HG02759 (cell line): Measurements from ENCODE around the gene MPO.

Experiments
- ATAC-seq: cut with Tn5 transposase; IDR thresholded peaks from one replicate; pipeline ENCODE4 v1.9.1; 2021; ENCODE audit warnings: mild to moderate bottlenecking, moderate library complexity; ENCODE audit not compliant: unreplicated experiment

The MPO gene

DNA sequence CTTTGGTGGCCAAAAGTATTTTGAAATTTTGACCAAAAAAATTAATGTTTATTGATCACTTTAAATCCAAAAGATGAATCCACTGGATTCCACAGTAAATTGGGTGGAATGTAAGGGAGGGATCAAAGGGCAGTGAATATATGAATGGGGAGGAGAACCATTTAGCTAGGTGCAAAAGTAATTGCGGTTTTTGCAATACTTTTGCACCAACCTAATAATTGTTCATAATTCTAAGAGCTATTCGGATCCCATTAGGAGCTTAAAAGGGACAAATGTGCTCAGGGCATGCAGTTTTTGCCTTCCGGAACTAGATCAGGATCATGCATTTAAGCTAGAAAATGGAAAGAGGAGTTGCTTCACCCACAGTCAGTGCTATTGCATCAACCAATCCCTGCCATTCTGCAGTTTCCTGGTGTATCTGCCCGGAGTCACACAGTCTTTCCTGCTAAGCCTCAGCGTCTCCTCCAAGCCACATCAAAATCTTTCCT, 42.5 kb downstream of the MPO start, which contains the start of gene LPO:
LPO (plus strand) TSS at position 438 of the 488 bp plus-strand sequence. CDS start 4,396 bp downstream, outside the sequence.
- no peak for ATAC-seq

DNA sequence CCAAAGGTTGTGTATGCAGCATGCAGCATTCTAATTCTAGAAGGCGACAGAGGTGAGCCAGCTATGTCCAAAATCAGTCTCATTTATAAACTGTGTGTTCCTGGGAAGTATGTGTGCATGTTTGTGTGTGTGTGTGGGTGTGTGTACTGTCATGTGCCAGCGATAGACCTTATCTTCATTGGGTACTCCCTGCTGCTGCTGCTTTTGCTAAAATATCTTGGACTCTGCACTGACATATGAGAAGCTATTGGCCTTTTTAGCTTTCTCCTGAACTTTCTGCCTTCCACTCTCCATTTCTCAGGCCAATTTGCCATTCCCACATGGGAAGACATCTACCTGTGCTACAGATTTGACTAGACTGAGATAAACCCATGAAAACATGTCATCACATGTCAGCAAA, 44.3 kb downstream of the MPO start:
- ATAC-seq: no peak

DNA sequence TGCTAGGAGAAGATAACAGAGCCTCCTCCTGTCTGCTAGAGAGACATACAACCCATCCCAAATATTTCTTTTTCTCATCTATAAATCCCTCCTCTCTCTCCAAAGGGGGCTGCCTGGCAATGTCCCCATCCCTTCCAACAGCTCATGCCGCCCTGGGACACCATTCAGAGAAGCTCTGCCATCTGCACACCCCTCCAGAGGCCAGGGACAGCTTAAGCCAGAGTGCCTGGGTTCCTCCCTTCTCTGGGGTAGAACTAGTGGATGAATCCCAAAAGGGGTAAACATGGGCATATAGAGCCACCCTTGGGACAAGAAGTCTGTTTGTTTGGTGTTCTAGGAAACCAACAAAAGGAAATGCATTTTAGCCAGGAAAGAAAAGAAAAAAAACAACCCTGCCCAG, 44.9 kb downstream of the MPO start:
- ATAC-seq: no peak

DNA sequence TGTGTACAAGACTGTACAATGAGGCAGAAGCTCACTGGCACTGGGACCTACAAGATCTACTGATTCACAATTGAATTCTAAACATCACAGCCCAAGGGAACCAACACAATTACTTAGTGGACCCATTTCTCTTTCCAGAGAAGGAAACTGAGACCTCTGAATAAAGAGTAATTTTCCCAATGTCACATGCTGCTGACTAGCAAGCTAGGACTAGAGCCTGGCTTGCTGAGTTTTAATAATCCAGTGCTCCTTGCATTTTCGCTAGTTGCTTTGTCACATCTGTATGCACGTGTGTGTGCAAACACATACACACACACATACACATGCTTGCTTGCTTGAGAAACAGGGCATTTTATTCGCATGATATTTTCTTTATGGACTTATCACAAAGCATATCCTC, 46.2 kb downstream of the MPO start:
- no peak for ATAC-seq

DNA sequence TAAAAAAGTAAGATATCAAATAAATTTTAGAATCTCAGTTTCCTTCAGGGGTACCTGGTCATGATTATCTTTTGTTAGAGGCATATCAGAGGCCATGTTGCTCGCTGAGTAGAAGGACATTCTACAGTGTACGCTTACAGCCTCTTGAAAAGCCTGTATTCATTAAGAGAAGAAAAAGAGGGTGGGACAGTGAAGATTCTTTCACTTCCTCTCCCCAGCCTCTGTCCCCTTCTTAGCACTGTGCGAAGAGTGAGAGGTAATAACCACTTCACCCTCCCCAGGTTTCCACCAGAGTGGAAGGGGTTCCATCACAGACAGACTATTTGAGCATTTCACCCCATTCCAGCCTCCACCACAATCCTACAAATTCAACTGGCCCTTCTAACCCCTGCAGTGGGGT, 47.2 kb downstream of the MPO start:
- ATAC-seq: peak; percentile 65

DNA sequence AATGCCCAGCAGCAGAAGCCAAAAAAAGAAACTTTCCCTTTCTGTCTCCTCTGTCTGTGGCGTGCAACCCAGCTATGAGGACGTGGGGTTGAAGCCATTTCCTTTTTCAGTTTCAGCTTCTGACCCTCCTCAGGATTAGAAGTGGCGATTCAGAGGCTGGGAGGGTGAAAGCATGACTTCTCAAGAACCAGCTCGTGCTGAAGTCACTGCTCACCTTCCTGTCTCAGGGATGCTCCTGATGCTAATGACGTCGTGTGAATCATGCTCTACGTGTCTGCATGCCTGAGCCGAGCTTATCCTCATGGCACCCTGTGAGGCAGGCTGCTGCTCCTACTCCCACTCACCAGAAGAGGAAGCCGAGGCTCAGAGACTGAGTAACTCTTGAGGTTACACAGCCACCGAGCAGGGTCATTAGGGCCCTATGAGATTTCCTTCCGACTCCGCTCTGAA, 48.0 kb downstream of the MPO start:
- peak; percentile 85 for ATAC-seq

DNA sequence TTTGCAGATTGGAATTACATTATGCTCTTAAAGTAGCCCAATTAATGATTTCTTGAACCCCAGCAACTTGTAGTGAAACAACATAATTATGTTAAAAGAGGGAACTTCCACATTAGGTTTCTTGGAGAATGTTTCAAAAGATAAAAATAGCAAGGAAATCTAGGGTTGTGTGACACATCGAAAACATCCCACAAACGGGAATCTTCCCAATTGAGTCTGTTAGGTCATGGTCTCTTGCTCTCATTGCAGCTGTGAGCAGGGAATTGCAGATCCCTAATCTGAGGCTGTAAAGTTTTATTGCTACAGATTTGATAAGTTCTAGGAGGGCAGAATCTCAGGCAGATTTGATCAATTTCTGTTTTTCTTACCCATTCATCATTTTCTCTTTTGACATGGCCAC, 49.1 kb downstream of the MPO start:
- no peak for ATAC-seq

DNA sequence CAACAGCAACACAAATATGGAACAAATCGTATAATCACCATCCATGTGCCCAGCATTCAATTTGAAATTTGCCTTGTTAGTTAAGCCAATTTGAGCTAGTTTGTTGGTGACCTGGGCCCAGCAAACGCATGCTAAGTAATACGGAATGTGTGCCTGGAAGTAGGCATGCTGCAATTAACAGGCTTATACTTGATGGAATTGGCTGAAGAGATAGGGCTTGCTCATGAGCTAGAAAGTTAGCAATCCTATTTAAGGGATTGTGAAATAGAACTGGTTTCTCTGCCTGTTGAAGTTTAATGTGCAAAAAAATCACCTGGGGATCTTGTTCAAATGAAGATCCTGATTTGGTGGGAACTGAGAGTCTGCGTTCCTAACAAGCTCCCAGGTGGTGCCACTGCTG, 50.9 kb downstream of the MPO start:
- no peak for ATAC-seq

DNA sequence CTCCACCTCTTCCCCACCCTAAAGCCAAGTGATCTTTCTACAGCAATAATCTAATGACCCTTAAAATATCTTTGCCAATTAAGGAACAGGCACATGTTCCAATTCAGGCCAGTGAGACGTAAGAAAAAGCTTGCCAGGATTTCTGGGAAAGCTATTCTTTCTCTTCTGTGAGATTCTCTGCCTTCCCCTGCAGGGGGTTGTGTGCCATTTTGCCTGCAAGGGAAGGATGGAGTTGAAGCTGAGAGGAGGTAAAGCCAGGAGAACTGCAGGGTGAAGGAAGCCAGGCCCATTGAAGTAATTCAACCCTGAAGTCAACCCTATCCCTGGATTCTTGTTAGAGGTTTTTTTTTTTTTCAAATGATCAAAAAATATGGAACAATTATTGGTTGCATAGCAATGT, 51.4 kb downstream of the MPO start:
- ATAC-seq: no peak

DNA sequence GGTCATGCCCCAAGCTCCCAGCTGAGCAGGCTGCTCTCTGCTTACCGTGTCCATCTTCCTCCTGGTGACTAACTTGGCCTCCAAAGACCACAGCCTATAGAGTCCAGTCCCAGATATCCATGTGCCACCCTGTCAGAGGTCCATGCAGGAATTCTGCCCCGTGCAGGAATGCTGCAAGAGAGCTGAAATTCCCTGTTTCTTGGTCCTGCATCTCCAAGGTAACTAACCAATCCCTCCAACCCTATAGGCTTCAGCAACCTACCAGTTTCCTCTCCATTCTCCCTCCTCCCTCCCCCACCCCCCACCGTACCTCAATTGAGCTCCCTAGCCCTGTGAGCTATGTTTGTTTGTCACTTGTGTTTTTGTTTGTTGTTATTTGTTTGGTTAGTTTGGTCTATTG, 52.1 kb downstream of the MPO start:
- no peak for ATAC-seq

DNA sequence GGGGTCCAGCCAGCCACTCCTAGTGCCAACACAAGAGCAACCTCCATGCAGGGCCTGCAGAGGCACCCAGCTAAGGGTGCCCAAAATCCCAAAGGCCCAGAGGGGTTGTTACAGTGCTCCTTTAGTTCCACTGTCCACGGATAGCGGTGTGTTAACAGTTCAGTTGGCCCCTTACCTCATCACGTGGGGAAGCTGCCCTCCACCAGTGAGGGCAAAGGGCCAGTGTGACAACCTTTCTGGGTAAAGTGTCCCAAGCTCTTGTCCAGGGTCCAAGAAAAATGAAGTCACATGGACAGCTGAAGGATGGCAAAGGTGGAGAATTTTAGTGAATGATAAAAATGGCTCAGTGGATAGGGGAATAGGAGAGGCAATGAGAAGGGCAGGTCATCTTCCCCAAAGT, 53.0 kb downstream of the MPO start:
- ATAC-seq: no peak

DNA sequence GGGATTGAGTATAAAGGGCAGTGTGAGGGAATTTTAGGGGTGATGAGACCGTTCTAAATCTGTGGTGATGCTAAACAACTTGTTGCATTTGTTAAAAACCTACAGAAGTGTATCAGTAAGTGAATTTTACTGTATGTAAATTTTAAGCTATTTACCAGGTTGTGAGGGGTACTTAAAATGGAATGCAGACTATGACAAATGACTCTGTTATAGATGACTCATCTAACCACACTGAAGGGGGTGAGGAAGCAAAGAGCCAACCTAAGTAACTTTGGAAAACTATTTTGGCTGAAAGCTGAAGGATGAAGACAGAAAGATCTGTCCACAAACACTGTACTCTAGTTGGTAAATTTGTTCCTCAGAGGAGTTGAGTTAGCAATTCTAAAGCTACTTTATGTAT, 56.4 kb downstream of the MPO start:
- no peak for ATAC-seq
